ENCODE results near the gene DYSF. TPM values are rescaled to one million over a fixed set of nuclear protein-coding genes. Genes with fewer than 3 reads are reported as not detected.

Gene DYSF
- total RNA-seq, 1 donor from 2014 or later, result 20.1 TPM

- no peak for DNase-seq (ENCODE audit: low read depth)
Observed at GRCh38 chr2:71691747-71692441, 238.5 kb downstream of the DYSF start.

GRCh38 chr2:71692621-71693277, 239.4 kb downstream of the DYSF start:
- no peak for DNase-seq (ENCODE audit: low read depth)

- no peak for DNase-seq (ENCODE audit: low read depth)
Observed at GRCh38 chr2:71693286-71694270, 240.2 kb downstream of the DYSF start.

- no peak for DNase-seq (ENCODE audit: low read depth)
Observed at GRCh38 chr2:71694501-71695234, 241.3 kb downstream of the DYSF start.

GRCh38 chr2:71695235-71696120, 242.1 kb downstream of the DYSF start:
- DNase-seq (ENCODE audit: low read depth), result no peak

GRCh38 chr2:71696381-71696780, 243.0 kb downstream of the DYSF start:
- no peak for DNase-seq (ENCODE audit: low read depth)

GRCh38 chr2:71697106-71698004, 244.0 kb downstream of the DYSF start:
- DNase-seq (ENCODE audit: low read depth), result no peak

GRCh38 chr2:71699428-71699827, 246.1 kb downstream of the DYSF start:
- no peak for DNase-seq (ENCODE audit: low read depth)

GRCh38 chr2:71700041-71700657, 246.8 kb downstream of the DYSF start:
- no peak for DNase-seq (ENCODE audit: low read depth)

GRCh38 chr2:71700658-71701397, 247.5 kb downstream of the DYSF start:
- DNase-seq (ENCODE audit: low read depth), result no peak

- no peak for DNase-seq (ENCODE audit: low read depth)
Observed at GRCh38 chr2:71702071-71702970, 249.0 kb downstream of the DYSF start.

- no peak for DNase-seq (ENCODE audit: low read depth)
Observed at GRCh38 chr2:71702971-71703898, 249.9 kb downstream of the DYSF start.

GRCh38 chr2:71704131-71704561, 250.8 kb downstream of the DYSF start:
- no peak for DNase-seq (ENCODE audit: low read depth)

GRCh38 chr2:71704688-71705087, 251.3 kb downstream of the DYSF start:
- DNase-seq (ENCODE audit: low read depth), result no peak

GRCh38 chr2:71705171-71705960, 252.0 kb downstream of the DYSF start:
- DNase-seq (ENCODE audit: low read depth), result no peak

Data from renal cortical epithelial cell (primary cell).